Measurements from ENCODE around the gene CNTNAP2. TPM values are rescaled to one million over a fixed set of nuclear protein-coding genes. Genes with fewer than 3 reads are reported as not detected.

The CNTNAP2 gene
- total and polyA plus RNA-seq, 8 donors: 0.19 to 18.2 (median 0.56) TPM

GRCh38 chr7:147971606-147972110 is 1855.1 kb downstream of the CNTNAP2 start:
- intact Hi-C loops (cut with DNase I; ENCODE audit: low total_unique reads): no loop called here
- Histone ChIP-seq H3K9me3 (no peaks in the 10 kb centered on the region), H3K4me1 (no peaks in the 10 kb centered on the region), H3K36me3 (no peaks in the 10 kb centered on the region), H3K27me3 (no peaks in the 10 kb centered on the region), H3K4me3 (no peak overlapping the region), H3K27ac (no peak overlapping the region)
- WGBS, 5 donors: 69 to 87% (median 82%) methylated on average over 2 of the region's 2 CpGs
- TF ChIP-seq POLR2AphosphoS5 (IDR thresholded peaks at IDR 0.05) (no peak), EP300 (IDR thresholded peaks at IDR 0.05) (no peak), POLR2A (IDR thresholded peaks at IDR 0.05) (no peak), CTCF (IDR thresholded peaks at IDR 0.05) (no peak)
- DNase-seq: no peak

- no peak for DNase-seq
- Histone ChIP-seq H3K9me3 (no peaks in the 10 kb centered on the region), H3K4me3 (no peak overlapping the region), H3K27ac (no peak overlapping the region), H3K4me1 (peaks cover 0 to 2% (median 0%) of the 10 kb centered on the region in 4 donors), H3K36me3 (no peaks in the 10 kb centered on the region), H3K27me3 (no peaks in the 10 kb centered on the region)
- 56 to 75% (median 68%) methylated on average over 2 of the region's 2 CpGs for WGBS, 5 donors
- intact Hi-C loops (cut with DNase I; ENCODE audit: low total_unique reads): no loop called here
- no peak for TF ChIP-seq POLR2AphosphoS5 (IDR thresholded peaks at IDR 0.05)
- TF ChIP-seq EP300 (IDR thresholded peaks at IDR 0.05): no peak
- TF ChIP-seq POLR2A (IDR thresholded peaks at IDR 0.05): no peak
- no peak for TF ChIP-seq CTCF (IDR thresholded peaks at IDR 0.05)
These were observed 1861.6 kb downstream of the CNTNAP2 start for GRCh38 chr7:147978201-147978600.

GRCh38 chr7:147978651-147979050 is 1862.0 kb downstream of the CNTNAP2 start:
- no peak for TF ChIP-seq POLR2A (IDR thresholded peaks at IDR 0.05)
- no peak for TF ChIP-seq POLR2AphosphoS5 (IDR thresholded peaks at IDR 0.05)
- no peak for TF ChIP-seq CTCF (IDR thresholded peaks at IDR 0.05)
- TF ChIP-seq EP300 (IDR thresholded peaks at IDR 0.05): no peak
- intact Hi-C loops (cut with DNase I; ENCODE audit: low total_unique reads): no loop called here
- H3K36me3 ChIP-seq: no peaks in the 10 kb centered on the region
- H3K4me1 ChIP-seq: peaks cover 0 to 2% (median 0%) of the 10 kb centered on the region in 4 donors
- WGBS, 5 donors: 65 to 75% (median 69%) methylated on average over 5 of the region's 5 CpGs
- no peaks in the 10 kb centered on the region for H3K9me3 ChIP-seq
- no peak overlapping the region for H3K27ac ChIP-seq
- no peak overlapping the region for H3K4me3 ChIP-seq
- no peaks in the 10 kb centered on the region for H3K27me3 ChIP-seq
- DNase-seq: no peak

- Histone ChIP-seq H3K9me3 (no peaks in the 10 kb centered on the region), H3K27me3 (no peaks in the 10 kb centered on the region), H3K36me3 (no peaks in the 10 kb centered on the region), H3K4me3 (no peak overlapping the region), H3K27ac (no peak overlapping the region), H3K4me1 (peaks cover 0 to 2% (median 0%) of the 10 kb centered on the region in 4 donors)
- TF ChIP-seq POLR2AphosphoS5 (IDR thresholded peaks at IDR 0.05) (no peak), POLR2A (IDR thresholded peaks at IDR 0.05) (no peak), CTCF (IDR thresholded peaks at IDR 0.05) (no peak)
- 54 to 80% (median 62%) methylated on average over 4 of the region's 4 CpGs for WGBS, 5 donors
- DNase-seq: no peak
- intact Hi-C loops (cut with DNase I; ENCODE audit: low total_unique reads): no loop called here
These were observed 1864.5 kb downstream of the CNTNAP2 start for GRCh38 chr7:147980826-147981813.

Measured in stomach (tissue), 9 donors.